Epithelial cell of umbilical artery (primary cell): ENCODE measurements around the gene CDC34. TPM values are rescaled to one million over a fixed set of nuclear protein-coding genes. Genes with fewer than 3 reads are reported as not detected.

ENCODE experiments used
- total RNA-seq: library from RNA; depleted of rRNA; stranded (reverse); fragments of >200 nt; gene quantifications from 2 replicates; pipeline ENCODE4 v1.2.3, GENCODE V29; 2014

Gene CDC34, protein sequence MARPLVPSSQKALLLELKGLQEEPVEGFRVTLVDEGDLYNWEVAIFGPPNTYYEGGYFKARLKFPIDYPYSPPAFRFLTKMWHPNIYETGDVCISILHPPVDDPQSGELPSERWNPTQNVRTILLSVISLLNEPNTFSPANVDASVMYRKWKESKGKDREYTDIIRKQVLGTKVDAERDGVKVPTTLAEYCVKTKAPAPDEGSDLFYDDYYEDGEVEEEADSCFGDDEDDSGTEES
- 87.4 and 97.4 TPM in 2 replicates for total RNA-seq

DNA sequence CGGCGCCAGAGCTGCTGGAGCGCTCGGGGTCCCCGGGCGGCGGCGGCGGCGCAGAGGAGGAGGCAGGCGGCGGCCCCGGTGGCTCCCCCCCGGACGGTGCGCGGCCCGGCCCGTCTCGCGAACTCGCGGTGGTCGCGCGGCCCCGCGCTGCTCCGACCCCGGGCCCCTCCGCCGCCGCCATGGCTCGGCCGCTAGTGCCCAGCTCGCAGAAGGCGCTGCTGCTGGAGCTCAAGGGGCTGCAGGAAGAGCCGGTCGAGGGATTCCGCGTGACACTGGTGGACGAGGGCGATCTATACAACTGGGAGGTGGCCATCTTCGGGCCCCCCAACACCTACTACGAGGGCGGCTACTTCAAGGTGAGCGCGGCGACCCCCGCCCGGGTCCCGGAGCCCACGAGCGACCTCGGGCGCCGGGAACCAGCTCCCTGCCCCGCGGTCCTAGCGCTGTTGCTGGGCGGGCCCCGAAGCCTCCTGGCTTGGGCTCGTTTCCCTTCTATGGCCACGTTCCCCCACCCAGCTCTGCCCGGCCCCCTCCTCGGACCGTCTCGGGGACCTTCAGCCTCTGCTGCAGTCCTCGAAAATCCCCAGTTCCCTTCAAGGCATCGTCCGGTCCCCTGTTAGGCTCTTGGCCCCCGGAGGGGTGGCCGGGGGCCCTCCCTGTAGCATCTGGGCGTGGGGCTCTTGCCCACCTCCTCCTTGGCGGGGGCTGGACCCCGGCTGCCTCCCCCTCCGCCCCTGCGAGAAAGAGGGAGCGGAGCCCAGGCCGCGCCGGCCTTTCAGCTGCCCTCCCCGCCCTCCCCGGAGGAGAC is at the start of gene CDC34:
TSS of gene CDC34 (plus strand) at position 8 of the 808 bp plus-strand sequence. CDS start at position 180, 172 bp downstream.

DNA sequence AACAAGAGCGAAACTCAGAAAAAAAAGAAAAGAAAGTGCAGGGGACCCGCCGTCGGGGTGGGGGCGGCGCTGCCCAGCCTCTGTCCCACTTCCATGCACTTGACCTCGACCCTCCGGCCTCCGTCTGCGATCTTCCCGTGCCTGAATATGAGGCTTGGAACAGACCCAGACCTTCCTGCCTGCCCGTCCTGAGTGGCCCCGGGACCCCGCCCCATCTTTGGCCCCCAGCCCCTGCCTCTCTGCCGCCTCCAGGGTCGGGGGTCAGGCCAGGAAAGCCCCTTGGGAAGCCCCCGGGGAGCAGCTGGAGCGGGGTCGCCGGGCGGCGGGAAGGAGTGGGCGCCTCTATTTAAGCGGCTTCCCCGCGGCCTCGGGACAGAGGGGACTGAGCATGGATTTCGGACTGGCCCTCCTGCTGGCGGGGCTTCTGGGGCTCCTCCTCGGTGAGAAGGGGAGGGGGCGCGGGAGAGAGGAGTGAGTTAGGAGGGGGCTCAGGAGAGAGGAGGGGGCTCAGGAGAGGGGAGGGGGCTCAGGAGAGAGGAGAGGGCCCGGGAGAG is 35.4 kb upstream of the CDC34 start, which contains the start of gene MADCAM1:
TSS of gene MADCAM1 (plus strand) at position 375 of the 554 bp plus-strand sequence. CDS start at position 389, 14 bp downstream.

DNA sequence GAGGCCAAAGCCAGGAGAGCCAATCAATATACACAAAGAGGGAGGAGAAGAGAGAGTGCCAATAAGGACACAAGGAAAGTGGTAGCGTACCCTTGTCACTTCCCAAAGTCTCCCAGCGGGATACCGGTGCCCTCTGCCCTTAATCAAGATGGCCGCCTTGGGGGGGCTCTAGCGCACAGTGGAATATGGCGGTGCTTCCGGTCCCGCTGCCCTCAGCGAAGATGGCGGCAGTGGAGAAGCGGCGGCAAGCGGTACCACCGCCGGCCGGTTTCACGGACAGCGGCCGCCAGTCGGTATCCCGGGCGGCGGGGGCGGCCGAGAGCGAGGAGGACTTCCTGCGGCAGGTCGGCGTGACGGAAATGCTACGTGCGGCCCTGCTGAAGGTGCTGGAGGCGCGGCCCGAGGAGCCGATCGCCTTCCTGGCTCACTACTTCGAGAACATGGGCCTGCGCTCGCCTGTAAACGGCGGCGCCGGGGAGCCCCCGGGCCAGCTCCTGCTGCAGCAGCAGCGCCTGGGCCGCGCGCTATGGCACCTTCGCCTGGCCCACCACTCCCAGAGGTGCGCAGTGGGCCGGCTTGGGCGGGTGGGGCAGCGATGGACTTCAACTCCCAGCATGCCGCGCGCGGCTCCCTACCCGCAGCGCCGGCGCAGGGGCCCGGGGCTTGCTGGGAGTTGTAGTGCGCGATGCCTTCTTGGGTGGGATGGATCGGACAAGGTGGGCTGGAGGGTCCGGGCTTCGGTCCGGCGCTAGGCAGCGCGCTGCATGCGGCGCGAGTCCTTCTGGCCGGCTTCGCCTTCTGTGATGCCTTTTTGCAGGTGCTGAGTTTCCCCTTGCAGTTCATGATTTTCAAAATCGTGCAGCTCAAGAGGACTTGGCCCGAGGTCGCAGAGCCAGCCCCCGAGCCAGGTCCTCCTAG is 24.0 kb upstream of the CDC34 start, which contains the start of gene TPGS1:
TSS of gene TPGS1 (plus strand) at position 212 of the 918 bp plus-strand sequence. CDS start at position 222, 10 bp downstream.

DNA sequence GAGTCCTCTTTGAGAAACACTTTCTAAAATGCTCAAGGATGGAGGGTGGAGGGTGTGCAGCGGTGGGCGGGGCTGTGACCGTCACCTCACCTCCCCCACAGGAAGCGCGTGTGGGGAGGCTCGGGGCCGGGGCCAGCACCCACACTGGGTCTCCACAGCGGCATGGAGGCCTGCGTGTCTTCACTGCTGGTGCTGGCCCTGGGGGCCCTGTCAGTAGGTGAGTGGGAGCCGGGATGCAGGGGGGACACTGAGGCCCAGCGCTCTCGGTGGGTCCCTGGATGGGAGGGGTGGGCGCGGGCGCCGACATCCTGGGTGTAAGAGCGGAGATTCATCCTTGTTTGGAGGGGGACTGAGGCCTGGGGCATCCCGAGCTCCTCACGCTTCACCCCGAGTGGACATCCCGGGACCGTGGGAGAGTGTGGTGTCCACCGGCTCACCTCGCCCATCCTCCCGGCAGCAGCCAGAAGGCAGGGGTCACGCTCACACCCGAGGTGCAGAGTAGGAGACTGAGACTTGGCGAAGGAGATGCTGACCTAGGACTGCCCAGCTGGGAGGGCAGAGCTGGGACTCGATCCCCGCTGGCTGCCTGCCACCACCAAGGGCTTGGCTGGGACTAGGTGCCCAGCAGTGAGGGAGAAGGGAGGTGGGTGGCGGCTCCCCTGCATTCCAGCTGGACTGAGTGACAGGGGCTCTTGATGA is 12.5 kb downstream of the CDC34 start, which contains the start of gene GZMM:
TSS of gene GZMM (plus strand) at position 144 of the 699 bp plus-strand sequence. CDS start at position 163, 19 bp downstream.

DNA sequence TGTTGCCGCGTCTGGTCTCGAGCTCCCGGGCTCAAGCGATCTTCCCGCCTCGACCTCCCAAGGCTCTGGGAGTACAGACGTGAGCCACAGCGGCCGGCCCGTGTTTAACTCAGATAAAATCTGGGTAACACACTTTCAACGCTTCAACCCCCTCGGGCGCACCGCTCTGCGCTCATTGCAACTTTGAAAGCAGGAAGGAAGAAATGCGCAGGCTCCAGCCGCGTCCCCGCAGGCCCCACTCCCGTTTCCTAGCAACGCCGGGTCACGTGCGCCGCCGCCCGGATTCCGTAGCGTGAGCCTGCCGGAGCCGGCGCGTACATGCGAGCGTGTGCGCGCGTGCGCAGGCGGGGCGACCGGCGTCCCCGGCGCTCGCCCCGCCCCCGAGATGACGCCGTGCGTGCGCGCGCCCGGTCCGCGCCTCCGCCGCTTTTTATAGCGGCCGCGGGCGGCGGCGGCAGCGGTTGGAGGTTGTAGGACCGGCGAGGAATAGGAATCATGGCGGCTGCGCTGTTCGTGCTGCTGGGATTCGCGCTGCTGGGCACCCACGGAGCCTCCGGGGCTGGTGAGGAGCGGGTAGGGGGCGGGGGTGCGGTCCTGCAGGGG is 40.7 kb downstream of the CDC34 start, which contains the start of gene BSG:
TSS of gene BSG (plus strand) at position 457 of the 603 bp plus-strand sequence. CDS start at position 496, 39 bp downstream.

DNA sequence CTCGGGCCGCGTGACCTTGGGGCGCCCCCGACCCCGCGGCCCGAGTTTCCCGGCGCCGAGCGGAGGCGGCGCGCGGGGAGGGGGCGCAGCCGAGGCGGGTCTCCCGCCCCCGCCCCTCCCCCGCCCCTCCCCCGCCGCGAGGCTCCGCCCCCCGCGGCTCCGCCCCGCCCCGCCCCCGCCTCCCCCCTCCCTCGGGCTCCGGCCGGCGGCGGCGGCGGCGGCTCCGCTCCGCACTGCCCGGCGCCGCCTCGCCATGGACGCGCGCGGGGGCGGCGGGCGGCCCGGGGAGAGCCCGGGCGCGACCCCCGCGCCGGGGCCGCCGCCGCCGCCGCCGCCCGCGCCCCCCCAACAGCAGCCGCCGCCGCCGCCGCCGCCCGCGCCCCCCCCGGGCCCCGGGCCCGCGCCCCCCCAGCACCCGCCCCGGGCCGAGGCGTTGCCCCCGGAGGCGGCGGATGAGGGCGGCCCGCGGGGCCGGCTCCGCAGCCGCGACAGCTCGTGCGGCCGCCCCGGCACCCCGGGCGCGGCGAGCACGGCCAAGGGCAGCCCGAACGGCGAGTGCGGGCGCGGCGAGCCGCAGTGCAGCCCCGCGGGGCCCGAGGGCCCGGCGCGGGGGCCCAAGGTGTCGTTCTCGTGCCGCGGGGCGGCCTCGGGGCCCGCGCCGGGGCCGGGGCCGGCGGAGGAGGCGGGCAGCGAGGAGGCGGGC is 58.3 kb downstream of the CDC34 start, which contains the start of gene HCN2:
TSS of gene HCN2 (plus strand) at position 189 of the 703 bp plus-strand sequence. CDS start at position 254, 65 bp downstream.

Other genes with a start within 250 kb of the CDC34 start
- gene PLPP2, start 240.4 kb upstream of the CDC34 start, total RNA-seq = 12.0 and 18.5 TPM in 2 replicates
- gene MIER2, start 187.0 kb upstream of the CDC34 start, total RNA-seq = 14.6 and 24.5 TPM in 2 replicates
- gene C2CD4C, start 122.6 kb upstream of the CDC34 start, total RNA-seq = 0.30 and 1.6 TPM in 2 replicates
- gene SHC2, start 70.7 kb upstream of the CDC34 start, total RNA-seq = 2.1 and 6.8 TPM in 2 replicates
- not detected in 2 replicates for gene MADCAM1, start 35.3 kb upstream of the CDC34 start, total RNA-seq
- gene TPGS1, start 24.3 kb upstream of the CDC34 start, total RNA-seq = 41.3 and 56.2 TPM in 2 replicates
- not detected in 2 replicates for gene GZMM, start 12.3 kb downstream of the CDC34 start, total RNA-seq
- 307 and 357 TPM in 2 replicates for gene BSG, start 40.8 kb downstream of the CDC34 start, total RNA-seq
- gene HCN2, start 58.1 kb downstream of the CDC34 start, total RNA-seq = under 0.01 and 1.3 TPM in 2 replicates
- 25.3 and 27.5 TPM in 2 replicates for gene POLRMT, start 101.8 kb downstream of the CDC34 start, total RNA-seq
- gene FGF22, start 108.1 kb downstream of the CDC34 start, total RNA-seq = not detected in 2 replicates
- 38.3 and 40.9 TPM in 2 replicates for gene RNF126, start 131.5 kb downstream of the CDC34 start, total RNA-seq
- gene FSTL3, start 144.6 kb downstream of the CDC34 start, total RNA-seq = 18.1 and 47.4 TPM in 2 replicates
- not detected in 2 replicates for gene PRSS57, start 163.7 kb downstream of the CDC34 start, total RNA-seq
- 2.4 and 5.5 TPM in 2 replicates for gene PALM, start 177.2 kb downstream of the CDC34 start, total RNA-seq
- gene MISP, start 219.4 kb downstream of the CDC34 start, total RNA-seq = not detected in 2 replicates